Mesothelial cell of epicardium (in vitro differentiated cells): ENCODE measurements around the gene CTNNA3. TPM values are rescaled to one million over a fixed set of nuclear protein-coding genes. Genes with fewer than 3 reads are reported as not detected.
A peak's percentile ranks its signal among the peaks of the same experiment; 100 is the strongest.

ENCODE experiments used
- DNase-seq, 2 experiments: peaks; one replicate each; pipeline ENCODE4 v3.0.0; 2021; ENCODE audit warnings: low spot score in 2 of 2; ENCODE audit not compliant: unreplicated experiment in 2 of 2
- H3K27ac Mint-ChIP-seq: 2 replicates; pipeline ENCODE4 v1.8.0; 2021; ENCODE audit warnings: mixed read lengths
- H3K27me3 Mint-ChIP-seq: 2 replicates; pipeline ENCODE4 v1.8.0; 2021; ENCODE audit warnings: low read depth, mixed read lengths
- H3K36me3 Mint-ChIP-seq: 2 replicates; pipeline ENCODE4 v1.8.0; 2021; ENCODE audit warnings: mixed read lengths
- H3K4me1 Mint-ChIP-seq: 2 replicates; pipeline ENCODE4 v1.8.0; 2021; ENCODE audit warnings: mixed read lengths
- H3K4me3 Mint-ChIP-seq: 2 replicates; pipeline ENCODE4 v1.8.0; 2021; ENCODE audit warnings: mild to moderate bottlenecking, moderate library complexity, mixed read lengths
- H3K9me3 Mint-ChIP-seq: 2 replicates; pipeline ENCODE4 v1.8.0; 2021; ENCODE audit warnings: mixed read lengths
- total RNA-seq: library from RNA; stranded (reverse); gene quantifications from 3 replicates; pipeline ENCODE4 v1.2.1, GENCODE V29; 2021
- TF ChIP-seq, protein P1 (sequence below): fragments of 200-600 bp; sonication (generic); IDR thresholded peaks from one replicate; pipeline ENCODE4 v1.5.0; 2021; ENCODE audit warnings: antibody characterized with exemption; ENCODE audit not compliant: unreplicated experiment

The CTNNA3 gene
- total RNA-seq, 1 donor from 2014 or later, result 14.2 TPM

DNA sequence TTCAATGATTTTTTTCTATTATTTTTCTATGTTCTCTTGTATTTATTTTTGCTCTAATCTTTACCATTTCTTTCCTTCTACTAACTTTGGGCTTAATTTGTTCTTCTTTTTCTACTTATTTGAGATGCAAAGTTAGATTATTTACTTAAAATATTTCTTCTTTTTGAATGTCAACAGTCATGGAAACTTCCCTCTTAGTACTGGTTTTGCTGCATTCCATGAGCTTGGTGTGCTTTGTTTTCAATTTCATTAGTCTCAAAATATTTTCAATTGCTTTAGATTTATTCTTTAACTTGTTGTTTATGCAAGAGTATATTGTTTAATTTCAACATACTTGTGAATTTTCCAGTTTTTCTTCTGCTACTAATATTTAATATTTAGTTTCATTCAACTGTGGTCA is 539.8 kb downstream of the CTNNA3 start:
- H3K4me3 Mint-ChIP-seq, result no peak overlapping the region
- no peaks in the 10 kb centered on the region for H3K27me3 Mint-ChIP-seq
- no peak for DNase-seq
- TF ChIP-seq, protein P1, sequence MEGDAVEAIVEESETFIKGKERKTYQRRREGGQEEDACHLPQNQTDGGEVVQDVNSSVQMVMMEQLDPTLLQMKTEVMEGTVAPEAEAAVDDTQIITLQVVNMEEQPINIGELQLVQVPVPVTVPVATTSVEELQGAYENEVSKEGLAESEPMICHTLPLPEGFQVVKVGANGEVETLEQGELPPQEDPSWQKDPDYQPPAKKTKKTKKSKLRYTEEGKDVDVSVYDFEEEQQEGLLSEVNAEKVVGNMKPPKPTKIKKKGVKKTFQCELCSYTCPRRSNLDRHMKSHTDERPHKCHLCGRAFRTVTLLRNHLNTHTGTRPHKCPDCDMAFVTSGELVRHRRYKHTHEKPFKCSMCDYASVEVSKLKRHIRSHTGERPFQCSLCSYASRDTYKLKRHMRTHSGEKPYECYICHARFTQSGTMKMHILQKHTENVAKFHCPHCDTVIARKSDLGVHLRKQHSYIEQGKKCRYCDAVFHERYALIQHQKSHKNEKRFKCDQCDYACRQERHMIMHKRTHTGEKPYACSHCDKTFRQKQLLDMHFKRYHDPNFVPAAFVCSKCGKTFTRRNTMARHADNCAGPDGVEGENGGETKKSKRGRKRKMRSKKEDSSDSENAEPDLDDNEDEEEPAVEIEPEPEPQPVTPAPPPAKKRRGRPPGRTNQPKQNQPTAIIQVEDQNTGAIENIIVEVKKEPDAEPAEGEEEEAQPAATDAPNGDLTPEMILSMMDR, result no peak
- H3K4me1 Mint-ChIP-seq, result peaks cover 9% of the 10 kb centered on the region
- peaks cover 8% of the 10 kb centered on the region for H3K36me3 Mint-ChIP-seq
- no peak overlapping the region for H3K27ac Mint-ChIP-seq
- H3K9me3 Mint-ChIP-seq, result peaks cover 50% of the 10 kb centered on the region

DNA sequence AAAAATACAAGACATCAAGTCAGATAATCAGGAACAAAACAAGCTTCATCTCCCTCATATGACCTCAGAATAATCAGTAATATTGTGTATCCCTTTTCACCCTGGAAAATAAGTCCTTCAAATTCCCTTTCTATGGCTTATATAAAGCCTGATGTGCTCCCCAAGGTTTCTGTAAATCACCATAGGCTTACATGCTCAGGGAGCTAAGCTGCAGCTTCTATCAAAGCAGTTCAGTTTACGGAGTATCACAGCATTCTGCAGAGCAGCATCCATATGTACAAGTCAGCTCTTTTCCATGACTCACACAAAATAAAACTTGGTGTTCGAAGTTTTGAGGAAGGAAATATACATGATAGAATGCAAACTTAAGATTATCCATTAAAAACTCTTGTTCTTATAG is 544.5 kb downstream of the CTNNA3 start:
- no peak overlapping the region for H3K4me3 Mint-ChIP-seq
- H3K9me3 Mint-ChIP-seq, result peaks cover 14% of the 10 kb centered on the region
- no peaks in the 10 kb centered on the region for H3K27me3 Mint-ChIP-seq
- H3K4me1 Mint-ChIP-seq, result peaks cover 13% of the 10 kb centered on the region
- TF ChIP-seq, protein P1, result no peak
- H3K27ac Mint-ChIP-seq, result no peak overlapping the region
- no peaks in the 10 kb centered on the region for H3K36me3 Mint-ChIP-seq
- DNase-seq, result no peak

DNA sequence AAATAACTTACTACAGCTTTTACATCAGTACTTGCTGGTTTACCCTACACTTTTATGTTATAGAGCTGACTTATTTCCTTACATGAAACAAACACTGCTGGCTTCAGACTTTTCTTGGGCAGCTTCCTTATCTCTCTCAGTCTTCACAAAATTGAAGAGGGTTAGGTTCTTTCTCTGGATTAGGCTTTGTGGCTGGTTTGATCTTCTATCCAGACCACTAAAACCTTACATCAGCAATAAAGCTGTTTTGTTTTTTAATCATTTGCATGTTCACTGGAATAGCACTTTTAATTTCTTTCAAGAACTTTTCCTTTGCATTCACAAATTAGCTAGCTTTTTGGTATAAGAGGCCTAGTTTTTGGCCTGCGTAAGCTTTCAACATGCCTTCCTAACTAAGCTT is 551.5 kb downstream of the CTNNA3 start:
- Mint-ChIP-seq H3K27me3 (no peaks in the 10 kb centered on the region), H3K4me3 (no peak overlapping the region), H3K27ac (no peak overlapping the region), H3K4me1 (peaks cover 3% of the 10 kb centered on the region), H3K36me3 (no peaks in the 10 kb centered on the region), H3K9me3 (peaks cover 4% of the 10 kb centered on the region)
- no peak for DNase-seq
- TF ChIP-seq, protein P1, result no peak

DNA sequence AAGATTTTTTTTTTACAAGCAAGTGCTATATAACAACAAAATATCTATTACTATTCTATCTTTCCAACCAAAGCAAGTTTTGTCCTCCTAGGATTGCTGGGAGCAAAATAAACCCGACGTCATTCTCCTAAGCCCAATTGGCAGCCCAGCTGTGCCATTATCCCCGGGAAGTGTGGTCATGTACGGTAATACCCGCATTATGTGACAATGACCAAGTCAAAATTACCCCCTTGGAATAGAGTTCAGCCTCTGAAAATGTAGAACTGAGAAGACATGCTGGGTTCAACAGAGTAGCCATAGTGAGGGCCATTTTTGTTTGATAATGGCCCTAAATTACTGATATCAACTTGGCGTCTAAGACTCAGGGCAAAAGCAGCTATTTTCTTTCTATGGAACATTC is 554.7 kb downstream of the CTNNA3 start:
- Mint-ChIP-seq H3K27ac (no peak overlapping the region), H3K4me1 (peaks cover 3% of the 10 kb centered on the region), H3K4me3 (no peak overlapping the region), H3K27me3 (no peaks in the 10 kb centered on the region), H3K36me3 (no peaks in the 10 kb centered on the region), H3K9me3 (peaks cover 4% of the 10 kb centered on the region)
- no peak for DNase-seq
- TF ChIP-seq, protein P1, result no peak

DNA sequence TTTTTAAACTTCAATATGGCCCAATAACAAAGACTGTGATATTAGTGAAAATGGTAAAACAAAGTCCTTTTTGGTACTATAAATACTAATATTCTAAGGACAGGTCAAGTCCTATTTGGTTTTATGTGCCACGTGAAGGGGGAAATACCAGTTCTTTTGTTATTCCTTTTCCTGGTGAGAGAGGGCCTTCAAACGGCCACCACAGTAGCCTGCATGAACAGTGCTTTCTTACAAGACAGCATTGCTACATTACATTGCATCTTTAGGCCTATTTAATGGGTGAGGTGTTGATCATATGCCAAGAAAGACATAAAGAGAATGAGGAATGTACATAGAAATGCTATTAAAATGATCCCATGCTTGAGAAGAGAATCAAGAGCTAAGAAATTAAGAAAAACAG is 555.4 kb downstream of the CTNNA3 start:
- no peak overlapping the region for H3K4me3 Mint-ChIP-seq
- H3K27ac Mint-ChIP-seq, result no peak overlapping the region
- H3K27me3 Mint-ChIP-seq, result no peaks in the 10 kb centered on the region
- peaks cover 3% of the 10 kb centered on the region for H3K4me1 Mint-ChIP-seq
- DNase-seq, result no peak
- H3K36me3 Mint-ChIP-seq, result no peaks in the 10 kb centered on the region
- TF ChIP-seq, protein P1, result no peak
- peaks cover 4% of the 10 kb centered on the region for H3K9me3 Mint-ChIP-seq

DNA sequence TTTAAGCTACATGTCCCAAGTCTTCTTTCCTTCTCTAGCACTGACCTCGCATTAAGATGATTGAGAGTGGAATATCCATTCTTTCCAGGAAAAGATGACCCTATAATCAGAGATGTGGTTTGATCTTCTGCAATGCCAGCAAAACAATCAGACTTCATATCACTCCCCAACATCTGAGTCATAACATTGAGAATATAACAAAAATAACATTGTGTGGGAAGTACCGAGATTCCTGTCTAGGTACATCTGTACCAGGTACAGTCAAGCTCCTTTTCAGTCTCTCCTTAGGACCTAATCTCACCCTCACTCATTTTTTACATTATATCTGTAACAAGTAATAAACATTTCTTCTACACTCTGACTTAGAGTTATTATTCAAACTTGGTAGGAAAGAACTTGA is 568.6 kb downstream of the CTNNA3 start:
- no peak overlapping the region for H3K4me3 Mint-ChIP-seq
- DNase-seq, result no peak
- peak overlapping the region; percentile 78 for H3K27ac Mint-ChIP-seq
- H3K36me3 Mint-ChIP-seq, result no peaks in the 10 kb centered on the region
- peaks cover 3% of the 10 kb centered on the region for H3K9me3 Mint-ChIP-seq
- H3K27me3 Mint-ChIP-seq, result peaks cover 3% of the 10 kb centered on the region
- TF ChIP-seq, protein P1, result no peak
- peaks cover 14% of the 10 kb centered on the region for H3K4me1 Mint-ChIP-seq
